Measurements from ENCODE around the gene SLC22A14.

Gene SLC22A14

GRCh38 chr3:38346587-38347410 is 64.7 kb downstream of the SLC22A14 start, which contains the start of gene XYLB:
TSS of gene XYLB (plus strand) at chr3:38346785. CDS start at chr3:38346869, 84 bp downstream.
- peak; percentile 81 for DNase-seq (ENCODE audit: low read depth)

- DNase-seq (ENCODE audit: low read depth): no peak
These were observed 65.5 kb downstream of the SLC22A14 start for GRCh38 chr3:38347421-38348200.

- peak; percentile 73 for DNase-seq (ENCODE audit: low read depth)
These were observed 66.8 kb downstream of the SLC22A14 start for GRCh38 chr3:38348903-38349302.

- DNase-seq (ENCODE audit: low read depth): peak; percentile 15
These were observed 67.7 kb downstream of the SLC22A14 start for GRCh38 chr3:38349684-38350359.

GRCh38 chr3:38353151-38353550 is 71.1 kb downstream of the SLC22A14 start:
- DNase-seq (ENCODE audit: low read depth): peak; percentile 65

GRCh38 chr3:38354588-38355330 is 72.7 kb downstream of the SLC22A14 start:
- DNase-seq (ENCODE audit: low read depth): peak; percentile 78

- DNase-seq (ENCODE audit: low read depth): no peak
These were observed 76.9 kb downstream of the SLC22A14 start for GRCh38 chr3:38359038-38359437.

GRCh38 chr3:38360345-38360744 is 78.3 kb downstream of the SLC22A14 start:
- no peak for DNase-seq (ENCODE audit: low read depth)

- DNase-seq (ENCODE audit: low read depth): no peak
These were observed 79.4 kb downstream of the SLC22A14 start for GRCh38 chr3:38361496-38361895.

GRCh38 chr3:38362825-38363224 is 80.7 kb downstream of the SLC22A14 start:
- no peak for DNase-seq (ENCODE audit: low read depth)

- DNase-seq (ENCODE audit: low read depth): no peak
These were observed 82.8 kb downstream of the SLC22A14 start for GRCh38 chr3:38364721-38365400.

GRCh38 chr3:38365469-38366062 is 83.5 kb downstream of the SLC22A14 start:
- no peak for DNase-seq (ENCODE audit: low read depth)

GRCh38 chr3:38366082-38366481 is 84.0 kb downstream of the SLC22A14 start:
- no peak for DNase-seq (ENCODE audit: low read depth)

GRCh38 chr3:38367779-38368178 is 85.7 kb downstream of the SLC22A14 start:
- no peak for DNase-seq (ENCODE audit: low read depth)
